K562 (cell line): ENCODE measurements around the gene AP3S1.

Experiments
- MTA3 ChIP-seq: fragments of 450-650 bp; formaldehyde crosslinking; IDR thresholded peaks from 2 replicates; pipeline ENCODE4 v1.6.1; 2017; ENCODE audit warnings: mild to moderate bottlenecking, borderline replicate concordance
- NR2F6 ChIP-seq: fragments of 450-650 bp; formaldehyde crosslinking; IDR thresholded peaks from 2 replicates; pipeline ENCODE4 v1.4.0; 2020; ENCODE audit warnings: mild to moderate bottlenecking
- PHB2 ChIP-seq: fragments of 450-650 bp; IDR thresholded peaks from 2 replicates; pipeline ENCODE4 v1.6.1; 2017; ENCODE audit warnings: low read depth
- POLR2A ChIP-seq: fragments of 450-650 bp; conservative IDR thresholded peaks from 2 replicates; pipeline ENCODE4 v1.6.1; 2016
- RAD21 ChIP-seq, 2 experiments: fragments of 250-450 bp in 1 of 2; fragments of 450-650 bp in 1 of 2; sonication (Bioruptor Pico) in 1 of 2; formaldehyde crosslinking in 1 of 2; IDR thresholded peaks in 1 of 2; conservative IDR thresholded peaks in 1 of 2; 2 replicates each; pipeline versions ENCODE4 v1.4.0 to v1.8.0; 2020 to 2022; ENCODE audit warnings: mild to moderate bottlenecking in 2 of 2, moderate library complexity in 1 of 2
- REST ChIP-seq, 2 experiments: fragments of 450-650 bp; formaldehyde crosslinking in 1 of 2; IDR thresholded peaks; 2 replicates each; pipeline versions ENCODE4 v1.4.0 to v1.6.1; 2014 to 2020; ENCODE audit warnings: mild to moderate bottlenecking in 2 of 2, borderline replicate concordance in 1 of 2, low read depth in 1 of 2
- SRSF7 ChIP-seq: fragments of 200-400 bp; formaldehyde crosslinking; optimal IDR thresholded peaks from 2 replicates; pipeline ENCODE3; 2017; ENCODE audit warnings: mild to moderate bottlenecking, low read depth, low read length
- TF ChIP-seq, protein P1 (sequence below), 3 experiments: IDR thresholded peaks in 2 of 3; conservative IDR thresholded peaks in 1 of 3; 2 replicates each; pipeline ENCODE4 v1.5.1; 2011 to 2012; ENCODE audit warnings: low read length in 3 of 3, mild to moderate bottlenecking in 3 of 3, control low read depth in 2 of 3, improper control_type of control experiment in 1 of 3, inconsistent platforms in 1 of 3, low read depth in 1 of 3, mixed read lengths in 1 of 3, moderate library complexity in 1 of 3; ENCODE audit not compliant: insufficient read depth in 2 of 3

DNA sequence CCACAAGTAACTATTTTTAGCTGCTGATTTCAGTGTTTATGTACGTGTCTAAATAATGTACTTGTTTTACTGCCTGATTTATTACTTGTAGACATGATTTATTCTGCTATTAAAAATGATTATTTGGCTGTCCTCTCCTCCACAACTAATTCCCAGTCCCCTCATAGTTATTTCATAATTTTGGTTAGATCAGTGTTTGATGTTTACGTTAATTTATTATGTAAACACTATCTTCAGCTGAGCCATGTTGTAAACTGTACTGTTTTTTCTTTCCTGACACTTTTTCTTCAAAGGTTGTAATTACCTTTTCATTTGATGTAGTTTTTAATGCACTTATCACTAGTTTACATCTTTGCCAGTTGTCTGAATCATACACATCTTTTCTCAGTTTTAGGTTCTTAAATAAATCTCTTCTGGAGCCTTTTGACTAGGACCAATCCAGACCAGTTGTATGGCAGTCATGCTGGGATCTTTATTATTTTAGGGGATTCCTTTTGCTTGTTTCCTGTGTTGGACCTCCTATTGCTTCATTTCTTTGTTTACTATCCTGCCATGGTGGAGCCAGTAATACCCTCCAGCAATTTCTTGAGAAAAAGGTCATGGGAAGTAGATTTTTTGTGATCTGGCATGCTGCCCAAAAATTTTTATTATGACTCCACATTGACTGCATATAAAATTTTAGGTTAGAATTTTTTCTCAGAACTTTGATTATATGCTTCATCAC lies 16.1 kb downstream of the AP3S1 start:
- TF ChIP-seq, protein P1, sequence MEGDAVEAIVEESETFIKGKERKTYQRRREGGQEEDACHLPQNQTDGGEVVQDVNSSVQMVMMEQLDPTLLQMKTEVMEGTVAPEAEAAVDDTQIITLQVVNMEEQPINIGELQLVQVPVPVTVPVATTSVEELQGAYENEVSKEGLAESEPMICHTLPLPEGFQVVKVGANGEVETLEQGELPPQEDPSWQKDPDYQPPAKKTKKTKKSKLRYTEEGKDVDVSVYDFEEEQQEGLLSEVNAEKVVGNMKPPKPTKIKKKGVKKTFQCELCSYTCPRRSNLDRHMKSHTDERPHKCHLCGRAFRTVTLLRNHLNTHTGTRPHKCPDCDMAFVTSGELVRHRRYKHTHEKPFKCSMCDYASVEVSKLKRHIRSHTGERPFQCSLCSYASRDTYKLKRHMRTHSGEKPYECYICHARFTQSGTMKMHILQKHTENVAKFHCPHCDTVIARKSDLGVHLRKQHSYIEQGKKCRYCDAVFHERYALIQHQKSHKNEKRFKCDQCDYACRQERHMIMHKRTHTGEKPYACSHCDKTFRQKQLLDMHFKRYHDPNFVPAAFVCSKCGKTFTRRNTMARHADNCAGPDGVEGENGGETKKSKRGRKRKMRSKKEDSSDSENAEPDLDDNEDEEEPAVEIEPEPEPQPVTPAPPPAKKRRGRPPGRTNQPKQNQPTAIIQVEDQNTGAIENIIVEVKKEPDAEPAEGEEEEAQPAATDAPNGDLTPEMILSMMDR (IDR thresholded peaks at IDR 0.05 in 2 of 3, conservative IDR thresholded peaks at IDR 0.05 in 1 of 3; ENCODE audit: insufficient read depth in 2 of 3, low read depth in 1 of 3, low read length in 3 of 3), result no peak
- TF ChIP-seq PHB2, result no peak
- no peak for TF ChIP-seq RAD21 (CRISPR knock-in tag; conservative IDR thresholded peaks at IDR 0.05 in 1 of 2, IDR thresholded peaks at IDR 0.05 in 1 of 2)
- no peak for TF ChIP-seq SRSF7
- TF ChIP-seq POLR2A, result no peak
- TF ChIP-seq NR2F6 (CRISPR knock-in tag), result no peak
- TF ChIP-seq MTA3, result no peak
- no peak for TF ChIP-seq REST (IDR thresholded peaks at IDR 0.05; ENCODE audit: borderline replicate concordance)
- TF ChIP-seq REST (CRISPR knock-in tag; IDR thresholded peaks at IDR 0.05; ENCODE audit: low read depth), result no peak
